Suprapubic skin (tissue), 4 donors: ENCODE results near the gene OR12D2.

Source experiments
- POLR2A ChIP-seq, 2 donors: fragments of 450-650 bp; IDR thresholded peaks; one replicate each; pipeline ENCODE4 v1.6.1; 2017; ENCODE audit warnings: antibody characterized with exemption in 2 of 2, mild to moderate bottlenecking in 2 of 2, moderate library complexity in 2 of 2
- POLR2AphosphoS5 ChIP-seq, 3 donors: sonication (generic); formaldehyde crosslinking; IDR thresholded peaks; one replicate each; pipeline ENCODE4 v1.6.1; 2017; ENCODE audit warnings: antibody characterized with exemption in 3 of 3
- TF ChIP-seq, protein P1 (sequence below), 2 donors: fragments of 200-600 bp in 1 of 2; fragments of 450-650 bp in 1 of 2; sonication (generic) in 1 of 2; IDR thresholded peaks; one replicate each; pipeline ENCODE4 v1.5.1; 2016 to 2019; ENCODE audit warnings: antibody characterized with exemption in 2 of 2, mild to moderate bottlenecking in 1 of 2, moderate library complexity in 1 of 2

DNA sequence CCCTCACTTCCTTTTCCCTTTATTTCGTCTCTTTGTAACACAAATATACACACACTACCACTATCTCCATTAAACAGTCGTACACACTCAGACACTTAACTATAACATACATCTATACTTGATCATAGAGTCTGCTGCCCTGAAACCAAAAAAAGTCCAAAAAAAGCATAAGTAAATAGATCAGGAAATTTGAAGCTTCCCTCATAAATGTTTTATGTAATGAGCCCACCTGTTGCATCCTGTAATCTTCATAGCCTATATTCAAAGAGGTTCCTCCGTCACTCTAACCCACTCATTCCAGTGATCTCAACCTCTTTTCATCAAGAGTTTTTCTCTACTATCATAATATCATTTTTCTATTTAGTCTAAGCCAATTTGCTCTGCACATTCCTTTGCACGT, 6.9 kb upstream of the OR12D2 start:
- TF ChIP-seq, protein P1, sequence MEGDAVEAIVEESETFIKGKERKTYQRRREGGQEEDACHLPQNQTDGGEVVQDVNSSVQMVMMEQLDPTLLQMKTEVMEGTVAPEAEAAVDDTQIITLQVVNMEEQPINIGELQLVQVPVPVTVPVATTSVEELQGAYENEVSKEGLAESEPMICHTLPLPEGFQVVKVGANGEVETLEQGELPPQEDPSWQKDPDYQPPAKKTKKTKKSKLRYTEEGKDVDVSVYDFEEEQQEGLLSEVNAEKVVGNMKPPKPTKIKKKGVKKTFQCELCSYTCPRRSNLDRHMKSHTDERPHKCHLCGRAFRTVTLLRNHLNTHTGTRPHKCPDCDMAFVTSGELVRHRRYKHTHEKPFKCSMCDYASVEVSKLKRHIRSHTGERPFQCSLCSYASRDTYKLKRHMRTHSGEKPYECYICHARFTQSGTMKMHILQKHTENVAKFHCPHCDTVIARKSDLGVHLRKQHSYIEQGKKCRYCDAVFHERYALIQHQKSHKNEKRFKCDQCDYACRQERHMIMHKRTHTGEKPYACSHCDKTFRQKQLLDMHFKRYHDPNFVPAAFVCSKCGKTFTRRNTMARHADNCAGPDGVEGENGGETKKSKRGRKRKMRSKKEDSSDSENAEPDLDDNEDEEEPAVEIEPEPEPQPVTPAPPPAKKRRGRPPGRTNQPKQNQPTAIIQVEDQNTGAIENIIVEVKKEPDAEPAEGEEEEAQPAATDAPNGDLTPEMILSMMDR (IDR thresholded peaks at IDR 0.05) = no peak
- no peak for TF ChIP-seq POLR2AphosphoS5 (IDR thresholded peaks at IDR 0.05)
- no peak for TF ChIP-seq POLR2A (IDR thresholded peaks at IDR 0.05)
